NK-92 (cell line): Measurements from ENCODE around the gene ANKRD13D.

Source experiments
- DNase-seq: peaks from one replicate; lab custom pipeline; 2025; ENCODE audit not compliant: unreplicated experiment; lab: John Stamatoyannopoulos, UW

ANKRD13D gene

GRCh38 chr11:67302571-67303131 lies 13.5 kb downstream of the ANKRD13D start:
- no peak for DNase-seq

GRCh38 chr11:67303132-67303834 lies 14.2 kb downstream of the ANKRD13D start, which contains the start of gene SSH3:
Gene SSH3, plus strand, starts transcription at chr11:67303530. Its CDS starts 96 bp downstream, at chr11:67303626.
- no peak for DNase-seq

GRCh38 chr11:67303835-67304411 lies 14.8 kb downstream of the ANKRD13D start:
- DNase-seq, result no peak

GRCh38 chr11:67304511-67305113 lies 15.5 kb downstream of the ANKRD13D start:
- DNase-seq, result no peak

GRCh38 chr11:67306769-67307544 lies 17.9 kb downstream of the ANKRD13D start:
- DNase-seq, result no peak

GRCh38 chr11:67307545-67308001 lies 18.5 kb downstream of the ANKRD13D start:
- no peak for DNase-seq

GRCh38 chr11:67308031-67308866 lies 19.1 kb downstream of the ANKRD13D start:
- no peak for DNase-seq

GRCh38 chr11:67309166-67309565 lies 20.1 kb downstream of the ANKRD13D start:
- DNase-seq, result no peak

GRCh38 chr11:67309661-67310061 lies 20.6 kb downstream of the ANKRD13D start:
- DNase-seq, result no peak

GRCh38 chr11:67310246-67311050 lies 21.3 kb downstream of the ANKRD13D start:
- DNase-seq, result no peak

GRCh38 chr11:67311051-67311555 lies 22.0 kb downstream of the ANKRD13D start:
- no peak for DNase-seq

GRCh38 chr11:67311556-67312082 lies 22.5 kb downstream of the ANKRD13D start:
- DNase-seq, result no peak

- DNase-seq, result no peak
These were observed 23.3 kb downstream of the ANKRD13D start for GRCh38 chr11:67312187-67313021.

GRCh38 chr11:67313125-67313890 lies 24.2 kb downstream of the ANKRD13D start:
- DNase-seq, result no peak

GRCh38 chr11:67314218-67314617 lies 25.1 kb downstream of the ANKRD13D start:
- no peak for DNase-seq

- no peak for DNase-seq
These were observed 26.3 kb downstream of the ANKRD13D start for GRCh38 chr11:67315325-67315909.

- DNase-seq, result no peak
These were observed 27.7 kb downstream of the ANKRD13D start for GRCh38 chr11:67316882-67317204.
